GM18867 (cell line): ENCODE data around the gene TLE2.
"Not testable (repeated sequence)": the region's sequence is repeated elsewhere in the genome, so short reads cannot be mapped to it uniquely, and the experiment has no call there.

ENCODE experiments used
- ATAC-seq: cut with Tn5 transposase; IDR thresholded peaks from one replicate; pipeline ENCODE4 v1.9.1; 2021; ENCODE audit warnings: mild to moderate bottlenecking, moderate library complexity; ENCODE audit not compliant: unreplicated experiment

TLE2 gene

GRCh38 chr19:3015126-3016057, 13.7 kb downstream of the TLE2 start:
- no peak for ATAC-seq

GRCh38 chr19:3014135-3014534, 14.9 kb downstream of the TLE2 start:
- ATAC-seq, result no peak

- ATAC-seq, result no peak
Measured at GRCh38 chr19:3013263-3013725, 15.8 kb downstream of the TLE2 start.

GRCh38 chr19:3012621-3013262, 16.3 kb downstream of the TLE2 start:
- ATAC-seq, result no peak

GRCh38 chr19:3012059-3012458, 17.0 kb downstream of the TLE2 start:
- not testable (repeated sequence) for ATAC-seq

GRCh38 chr19:3010871-3011270, 18.2 kb downstream of the TLE2 start:
- no peak for ATAC-seq

- no peak for ATAC-seq
Measured at GRCh38 chr19:3008994-3009393, 20.1 kb downstream of the TLE2 start.

GRCh38 chr19:3007975-3008374, 21.1 kb downstream of the TLE2 start:
- no peak for ATAC-seq

GRCh38 chr19:3006075-3006767, 22.9 kb downstream of the TLE2 start:
- no peak for ATAC-seq

GRCh38 chr19:3005345-3005744, 23.7 kb downstream of the TLE2 start:
- ATAC-seq, result no peak

- no peak for ATAC-seq
Measured at GRCh38 chr19:3004522-3004921, 24.6 kb downstream of the TLE2 start.

- ATAC-seq, result no peak
Measured at GRCh38 chr19:3003046-3003445, 26.0 kb downstream of the TLE2 start.

- no peak for ATAC-seq
Measured at GRCh38 chr19:3001235-3001800, 27.8 kb downstream of the TLE2 start.

- ATAC-seq, result no peak
Measured at GRCh38 chr19:2998642-2999041, 30.4 kb downstream of the TLE2 start.

GRCh38 chr19:2997720-2998119, 31.4 kb downstream of the TLE2 start:
- no peak for ATAC-seq

- no peak for ATAC-seq
Measured at GRCh38 chr19:2994588-2995131, 34.4 kb downstream of the TLE2 start.

- no peak for ATAC-seq
Measured at GRCh38 chr19:2993579-2993978, 35.5 kb downstream of the TLE2 start.

GRCh38 chr19:2992958-2993357, 36.1 kb downstream of the TLE2 start:
- ATAC-seq, result no peak

- ATAC-seq, result not testable (repeated sequence)
Measured at GRCh38 chr19:2992333-2992732, 36.7 kb downstream of the TLE2 start.

- ATAC-seq, result no peak
Measured at GRCh38 chr19:2989236-2989946, 39.7 kb downstream of the TLE2 start.
